GM21360 (cell line): Measurements from ENCODE around the gene FRAS1.
"Not testable (repeated sequence)": the region's sequence is repeated elsewhere in the genome, so short reads cannot be mapped to it uniquely, and the experiment has no call there.

Experiments used
- ATAC-seq: cut with Tn5 transposase; IDR thresholded peaks from one replicate; pipeline ENCODE4 v1.9.1; 2021; ENCODE audit warnings: mild to moderate bottlenecking, moderate library complexity; ENCODE audit not compliant: unreplicated experiment

The FRAS1 gene

DNA sequence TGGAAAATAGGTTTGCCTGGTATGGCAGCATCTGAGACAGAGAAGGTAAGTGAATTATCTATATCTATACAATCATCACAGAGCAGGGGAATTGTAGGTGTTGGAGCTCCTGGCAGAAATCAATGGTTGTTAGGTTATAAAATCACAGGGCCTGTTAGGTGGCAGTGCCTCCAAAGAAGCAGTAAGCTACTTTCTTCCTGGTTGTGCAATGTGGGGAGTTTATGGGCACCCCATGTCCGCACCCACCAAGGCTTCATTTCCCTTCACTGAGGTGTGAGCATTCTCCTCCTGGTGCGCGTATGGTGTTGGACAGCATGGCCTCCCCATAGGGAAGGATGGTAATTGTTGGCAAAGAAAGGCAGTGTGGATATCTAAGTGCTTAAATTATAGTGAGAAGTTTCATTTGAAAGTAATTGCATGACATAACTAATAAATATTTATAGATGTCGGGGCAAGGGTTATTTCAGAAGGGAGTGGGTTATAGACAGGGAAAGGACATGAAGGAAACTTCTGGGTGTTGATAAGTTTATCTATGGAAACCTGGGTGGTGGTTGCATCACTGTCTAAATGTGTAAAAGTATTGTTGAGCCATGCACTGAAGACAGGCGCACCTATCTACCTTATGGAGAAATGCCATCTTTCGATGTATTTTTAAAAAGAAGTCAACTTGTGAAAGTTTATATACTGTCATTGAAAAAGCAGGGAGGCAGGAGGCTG is 153.7 kb downstream of the FRAS1 start:
- no peak for ATAC-seq

GRCh38 chr4:78213218-78213617 is 156.1 kb downstream of the FRAS1 start:
- no peak for ATAC-seq

DNA sequence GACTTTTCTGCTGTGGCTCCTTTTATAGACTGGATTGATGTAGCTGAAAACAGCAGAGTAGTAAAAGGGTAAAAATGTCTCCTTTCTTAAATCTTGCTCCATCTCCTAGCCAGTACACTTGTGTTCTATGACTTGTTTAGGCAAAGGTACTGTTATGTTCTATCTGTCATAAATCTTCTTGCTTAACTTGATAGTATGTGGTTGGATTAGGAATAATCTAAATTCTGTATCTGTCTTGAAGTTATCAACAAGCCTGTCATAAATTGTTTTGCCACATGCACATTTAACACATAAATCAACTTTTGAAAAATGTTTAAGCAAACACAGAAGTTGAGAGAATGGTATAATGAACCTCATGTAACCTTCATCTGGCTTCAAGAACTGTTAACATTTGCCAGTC is 157.0 kb downstream of the FRAS1 start:
- no peak for ATAC-seq

DNA sequence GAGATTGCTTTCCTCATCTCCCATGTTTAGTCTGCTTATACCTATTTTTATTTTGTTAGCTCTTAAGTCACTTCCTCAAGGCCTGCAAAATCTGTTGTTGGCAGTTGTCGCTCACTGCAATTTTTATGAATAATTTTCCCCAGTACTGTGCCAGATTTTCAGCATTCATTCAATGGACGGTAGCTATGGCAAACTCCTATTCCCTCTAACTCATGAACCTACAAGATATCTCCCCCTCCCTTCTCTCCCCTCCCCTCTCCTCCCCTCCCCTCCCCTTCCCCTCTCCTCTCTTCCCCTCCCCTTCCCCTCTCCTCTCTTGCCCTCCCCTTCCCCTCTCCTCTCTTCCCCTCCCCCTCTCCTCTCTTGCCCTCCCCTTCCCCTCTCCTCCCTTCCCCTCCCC is 160.4 kb downstream of the FRAS1 start:
- no peak for ATAC-seq

- ATAC-seq, result no peak
Measured at GRCh38 chr4:78218260-78218659, 161.1 kb downstream of the FRAS1 start.

GRCh38 chr4:78219825-78220224 is 162.7 kb downstream of the FRAS1 start:
- ATAC-seq, result no peak

- no peak for ATAC-seq
Measured at GRCh38 chr4:78220283-78220682, 163.2 kb downstream of the FRAS1 start.

DNA sequence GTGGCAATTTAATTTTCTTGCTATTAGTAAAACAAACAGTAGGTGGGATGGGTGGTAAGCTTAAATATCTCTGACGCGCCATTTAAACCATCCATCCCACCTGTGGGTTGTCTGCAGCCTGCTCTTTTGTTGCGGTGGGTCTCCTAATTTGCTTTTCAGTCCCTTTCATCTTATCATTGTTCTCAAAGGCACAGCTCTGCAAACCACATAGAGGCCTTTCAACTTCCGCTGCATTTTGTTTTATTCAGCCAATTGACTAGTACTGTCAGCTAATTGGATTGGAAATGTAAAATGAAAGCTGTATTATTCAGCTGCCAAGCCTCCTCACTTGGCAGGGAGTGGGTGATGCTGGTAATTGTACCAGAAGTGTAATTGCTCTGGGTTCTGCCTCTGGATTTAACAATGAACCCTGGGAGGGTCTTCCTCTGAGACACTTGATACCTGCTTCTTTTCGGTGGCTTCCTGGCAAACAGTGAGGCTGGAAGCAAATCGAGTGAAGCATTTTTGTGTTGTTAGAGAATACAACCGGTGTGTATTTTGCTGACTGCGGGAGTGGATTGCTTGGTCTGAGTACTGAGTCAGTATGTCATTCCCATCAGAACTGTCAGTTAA is 165.6 kb downstream of the FRAS1 start:
- ATAC-seq, result no peak

DNA sequence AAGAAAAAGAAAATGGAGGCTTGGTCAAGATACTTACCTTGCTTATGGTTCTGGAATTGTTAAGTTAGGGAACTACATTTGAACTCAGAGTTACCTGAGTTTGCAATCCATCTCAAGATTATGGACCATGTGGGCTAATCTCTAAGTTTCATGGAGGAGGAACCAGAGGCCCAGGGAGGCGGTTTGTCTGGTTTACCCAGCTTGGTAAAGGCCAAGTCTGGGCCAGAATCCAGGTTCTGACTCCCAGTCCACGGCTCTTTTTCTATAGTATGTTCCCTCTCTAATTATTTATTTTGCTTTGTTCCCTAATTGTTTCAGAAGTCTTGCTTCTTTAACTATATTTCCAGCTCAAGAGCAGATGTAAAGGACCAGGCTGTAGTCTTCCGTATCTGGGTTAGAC is 168.1 kb downstream of the FRAS1 start:
- ATAC-seq, result no peak

GRCh38 chr4:78226279-78226678 is 169.2 kb downstream of the FRAS1 start:
- ATAC-seq, result no peak

DNA sequence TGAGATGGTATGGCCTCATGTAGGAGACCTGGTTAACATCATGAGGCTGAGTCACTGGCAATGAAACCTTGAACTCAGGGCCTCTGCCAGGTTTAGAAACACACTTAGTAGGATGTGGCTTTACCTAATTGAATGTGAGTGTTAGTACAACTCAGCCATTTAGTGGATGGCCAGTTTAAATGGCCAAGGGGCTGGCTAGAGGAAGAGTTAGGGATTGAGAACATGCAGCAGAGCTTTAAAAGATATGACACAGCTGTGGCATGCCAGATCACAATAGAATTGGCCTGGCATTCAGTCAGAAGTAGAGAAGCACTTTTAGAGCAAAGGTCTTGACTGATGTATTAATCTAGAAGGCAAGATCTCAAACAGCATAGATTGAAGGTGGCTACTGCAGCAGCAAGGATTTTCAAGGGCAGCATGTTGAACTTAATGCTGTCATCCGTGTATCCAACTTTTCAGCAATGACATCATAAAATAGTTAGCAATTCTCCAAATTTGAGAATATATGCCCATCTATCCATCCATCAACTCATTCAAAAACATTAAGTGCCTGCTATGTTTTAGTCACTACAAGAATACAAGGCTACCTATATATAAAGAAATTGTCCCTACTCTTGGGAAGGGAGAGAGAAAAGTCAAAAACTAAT is 170.4 kb downstream of the FRAS1 start:
- no peak for ATAC-seq

- ATAC-seq, result no peak
Measured at GRCh38 chr4:78235800-78236199, 178.7 kb downstream of the FRAS1 start.

- no peak for ATAC-seq
Measured at GRCh38 chr4:78237360-78237759, 180.2 kb downstream of the FRAS1 start.

GRCh38 chr4:78242071-78242470 is 184.9 kb downstream of the FRAS1 start:
- ATAC-seq, result no peak

GRCh38 chr4:78244705-78245485 is 187.8 kb downstream of the FRAS1 start:
- ATAC-seq, result no peak

DNA sequence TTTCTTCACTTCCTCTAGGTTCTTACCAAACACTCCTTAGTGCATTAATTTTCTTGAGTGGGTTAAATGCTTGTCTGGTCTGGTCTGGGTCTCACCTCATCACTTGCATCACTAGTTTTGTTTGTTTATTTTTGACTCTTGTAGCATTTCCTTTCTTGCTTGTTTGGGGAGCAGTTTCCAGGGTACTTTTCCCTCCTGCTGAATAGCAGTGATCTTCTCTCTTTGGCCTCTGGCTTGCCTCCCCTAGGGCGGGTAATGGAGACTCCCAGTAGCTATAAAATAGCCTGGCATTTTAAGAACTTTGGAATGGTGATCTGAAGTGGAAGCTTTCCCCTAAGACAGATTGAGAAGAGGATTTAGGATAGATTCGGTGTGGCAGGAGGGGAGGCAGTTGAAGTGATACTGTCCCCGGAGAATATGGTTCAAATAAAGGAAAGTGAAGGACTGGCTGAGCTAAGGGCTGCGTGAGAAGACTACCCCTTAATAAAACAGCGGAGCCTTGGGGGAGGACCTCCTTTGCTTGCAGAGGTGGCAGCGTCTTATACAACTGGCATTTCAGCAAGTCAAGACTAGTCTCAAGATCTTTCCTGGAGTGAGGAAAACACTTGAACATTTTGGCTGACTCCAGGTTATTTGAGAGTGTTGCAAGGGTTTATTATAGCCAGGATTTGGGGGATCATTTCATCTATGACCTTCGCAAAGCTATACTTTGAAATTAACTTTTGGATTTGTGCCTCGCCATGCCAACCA is 190.6 kb downstream of the FRAS1 start:
- no peak for ATAC-seq

DNA sequence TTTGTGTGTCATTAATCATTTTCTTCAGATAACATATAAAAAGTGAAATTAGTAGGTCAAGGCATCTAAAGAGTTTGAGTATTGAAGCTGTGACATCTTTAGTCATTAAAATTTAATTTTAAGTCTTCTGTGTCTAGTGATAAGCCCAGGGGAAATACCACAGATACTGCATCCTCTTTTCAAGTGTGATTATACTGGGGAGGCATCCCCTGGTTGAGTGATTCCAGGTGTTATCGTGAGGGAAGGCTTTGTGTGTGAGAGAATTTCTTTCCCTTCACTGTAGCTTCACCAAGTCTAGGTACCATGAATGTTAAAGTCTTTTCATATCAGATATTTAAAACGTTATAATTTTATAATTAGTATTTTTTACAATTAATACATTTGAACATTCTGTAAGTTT is 193.4 kb downstream of the FRAS1 start:
- ATAC-seq, result peak; percentile 66

- not testable (repeated sequence) for ATAC-seq
Measured at GRCh38 chr4:78252773-78253172, 195.7 kb downstream of the FRAS1 start.

GRCh38 chr4:78254893-78255292 is 197.8 kb downstream of the FRAS1 start:
- no peak for ATAC-seq

DNA sequence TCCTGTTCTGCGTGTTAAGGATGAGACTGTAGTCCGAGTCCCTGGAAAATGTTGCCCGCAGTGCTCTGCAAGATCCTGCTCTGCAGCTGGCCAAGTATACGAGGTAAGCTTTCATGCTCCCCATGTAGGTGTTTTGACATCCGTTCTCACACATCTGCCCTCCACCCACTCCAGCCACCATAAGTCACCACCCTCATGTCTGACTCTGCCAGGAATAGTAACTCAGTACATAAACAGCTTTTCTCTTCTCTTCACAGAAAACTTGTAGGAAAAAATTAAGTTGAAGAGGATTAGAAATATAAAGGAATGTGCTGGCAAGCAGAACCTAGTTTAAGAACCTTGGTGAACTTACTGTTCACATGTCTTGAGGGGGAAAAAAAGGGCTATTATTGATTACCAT is 207.9 kb downstream of the FRAS1 start:
- no peak for ATAC-seq

GRCh38 chr4:78267790-78268189 is 210.7 kb downstream of the FRAS1 start:
- ATAC-seq, result no peak
